Measurements from ENCODE around the gene PROSER1.
A peak's percentile ranks its signal among the peaks of the same experiment; 100 is the strongest.
"Not testable (repeated sequence)": the region's sequence is repeated elsewhere in the genome, so short reads cannot be mapped to it uniquely, and the experiment has no call there.

Gene PROSER1

GRCh38 chr13:39023761-39024160 is 14.1 kb downstream of the PROSER1 start:
- no peak for DNase-seq

- no peak for DNase-seq
These were observed 14.6 kb downstream of the PROSER1 start for GRCh38 chr13:39023316-39023715.

GRCh38 chr13:39020853-39021462 is 16.9 kb downstream of the PROSER1 start:
- DNase-seq = no peak

- DNase-seq = peak; percentile 6
These were observed 21.1 kb downstream of the PROSER1 start for GRCh38 chr13:39016787-39017186.

GRCh38 chr13:39016087-39016486 is 21.8 kb downstream of the PROSER1 start:
- no peak for DNase-seq

- DNase-seq = no peak
These were observed 24.4 kb downstream of the PROSER1 start for GRCh38 chr13:39013462-39013861.

- no peak for DNase-seq
These were observed 25.3 kb downstream of the PROSER1 start for GRCh38 chr13:39012608-39013007.

- not testable (repeated sequence) for DNase-seq
These were observed 31.3 kb downstream of the PROSER1 start for GRCh38 chr13:39006371-39007111.

- DNase-seq = no peak
These were observed 39.1 kb downstream of the PROSER1 start for GRCh38 chr13:38998739-38999138.

GRCh38 chr13:38993381-38993780 is 44.5 kb downstream of the PROSER1 start:
- no peak for DNase-seq

- no peak for DNase-seq
These were observed 47.2 kb downstream of the PROSER1 start, which contains the start of gene STOML3 for GRCh38 chr13:38990693-38991092. STOML3 (minus strand) TSS chr13:38990831; CDS start chr13:38990721, 110 bp downstream.

- no peak for DNase-seq
These were observed 56.8 kb downstream of the PROSER1 start for GRCh38 chr13:38981096-38981495.

- DNase-seq = no peak
These were observed 57.2 kb downstream of the PROSER1 start for GRCh38 chr13:38980750-38981078.

- DNase-seq = no peak
These were observed 57.8 kb downstream of the PROSER1 start for GRCh38 chr13:38979891-38980749.

- no peak for DNase-seq
These were observed 67.4 kb downstream of the PROSER1 start for GRCh38 chr13:38970380-38971051.

- no peak for DNase-seq
These were observed 68.7 kb downstream of the PROSER1 start for GRCh38 chr13:38969187-38969586.

- DNase-seq = no peak
These were observed 70.4 kb downstream of the PROSER1 start for GRCh38 chr13:38967446-38967845.

GRCh38 chr13:38965281-38965680 is 72.6 kb downstream of the PROSER1 start:
- no peak for DNase-seq

- no peak for DNase-seq
These were observed 77.7 kb downstream of the PROSER1 start for GRCh38 chr13:38960175-38960574.
